ENCODE data around the gene ITSN2. TPM values are rescaled to one million over a fixed set of nuclear protein-coding genes. Genes with fewer than 3 reads are reported as not detected.
"Not testable (repeated sequence)": the region's sequence is repeated elsewhere in the genome, so short reads cannot be mapped to it uniquely, and the experiment has no call there.

ITSN2 gene
- polyA plus RNA-seq, 1 donor: 20.1 TPM

GRCh38 chr2:24363301-24363700 lies 3.0 kb upstream of the ITSN2 start:
- DNase-seq (ENCODE audit: low read depth): no peak

- DNase-seq (ENCODE audit: low read depth): no peak
Measured at GRCh38 chr2:24362253-24362652, 1.9 kb upstream of the ITSN2 start.

DNA sequence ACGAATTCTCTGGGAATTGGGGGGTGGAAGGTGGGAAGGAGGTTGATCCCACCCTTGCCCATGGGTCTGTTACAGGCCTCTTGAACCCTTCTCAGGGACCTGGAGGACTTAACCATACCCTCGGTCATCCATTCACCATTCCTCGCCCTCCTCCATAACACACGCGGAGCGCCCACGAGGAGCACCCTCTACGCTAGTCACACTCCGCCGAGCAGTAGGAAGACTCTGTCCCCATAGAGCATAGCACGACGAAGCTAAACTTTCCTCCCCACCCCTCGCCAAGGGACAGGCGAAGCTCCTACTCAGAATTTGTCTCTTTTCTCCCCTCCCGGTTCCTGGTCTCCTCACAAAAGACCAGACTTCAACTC lies 611 bp upstream of the ITSN2 start:
- no peak for DNase-seq (ENCODE audit: low read depth)

- DNase-seq (ENCODE audit: low read depth): no peak
Measured at GRCh38 chr2:24359129-24360049, 947 bp downstream of the ITSN2 start.

DNA sequence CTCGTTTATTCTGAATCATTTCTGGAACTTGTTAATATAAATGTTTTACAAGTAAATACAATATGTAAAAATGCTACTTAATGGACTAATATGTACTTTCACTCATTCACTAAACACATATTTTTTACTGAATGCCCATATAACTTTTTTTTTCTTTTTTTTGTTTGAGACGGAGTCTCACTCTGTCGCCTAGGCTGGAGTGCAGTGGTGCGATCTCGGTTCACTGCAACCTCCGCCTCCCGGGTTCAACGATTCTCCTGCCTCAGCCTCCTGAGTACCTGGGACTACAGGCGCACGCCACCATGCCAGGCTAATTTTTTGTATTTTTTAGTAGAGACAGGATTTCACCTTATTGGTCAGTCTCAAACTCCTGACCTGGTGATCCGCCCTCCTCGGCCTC lies 2.6 kb downstream of the ITSN2 start:
- not testable (repeated sequence) for DNase-seq (ENCODE audit: low read depth)

DNA sequence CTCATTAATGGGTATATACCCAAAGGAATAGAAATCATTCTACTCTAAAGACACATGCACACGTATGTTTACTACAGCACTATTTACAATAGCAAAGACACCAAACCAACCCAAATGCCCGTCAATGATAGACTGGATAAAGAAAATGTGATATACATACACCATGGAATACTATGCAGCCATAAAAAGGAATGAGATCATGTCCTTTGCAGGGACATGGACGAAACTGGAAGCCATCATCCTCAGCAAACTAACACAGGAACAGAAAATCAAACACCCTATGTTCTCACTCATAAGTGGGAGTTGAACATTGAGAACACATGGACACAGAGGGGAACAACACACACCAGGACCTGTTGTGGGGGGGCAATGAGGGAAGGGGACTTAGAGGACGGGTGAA lies 3.2 kb downstream of the ITSN2 start:
- not testable (repeated sequence) for DNase-seq (ENCODE audit: low read depth)

DNA sequence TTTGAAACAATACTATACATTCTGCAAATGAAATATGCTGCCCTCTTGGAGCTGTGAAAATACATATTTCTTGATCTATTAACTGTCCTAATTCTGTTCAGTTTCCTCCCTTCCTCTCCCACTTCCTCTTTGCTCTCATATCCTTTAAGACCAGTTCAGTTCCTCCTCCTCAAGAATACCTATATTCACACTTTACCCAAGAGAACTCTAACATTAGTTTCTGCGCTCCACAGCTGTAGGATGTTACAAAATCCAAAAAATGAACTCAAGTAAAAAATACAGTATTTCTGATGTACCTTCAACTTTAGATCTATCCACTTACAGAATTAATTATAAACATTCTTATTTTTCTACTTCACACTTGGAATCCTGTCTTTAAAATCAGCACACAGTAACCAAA lies 5.4 kb downstream of the ITSN2 start:
- DNase-seq (ENCODE audit: low read depth): no peak

GRCh38 chr2:24354395-24354794 lies 5.9 kb downstream of the ITSN2 start:
- DNase-seq (ENCODE audit: low read depth): no peak

- no peak for DNase-seq (ENCODE audit: low read depth)
Measured at GRCh38 chr2:24353973-24354372, 6.4 kb downstream of the ITSN2 start.

- DNase-seq (ENCODE audit: low read depth): no peak
Measured at GRCh38 chr2:24353364-24353763, 7.0 kb downstream of the ITSN2 start.

DNA sequence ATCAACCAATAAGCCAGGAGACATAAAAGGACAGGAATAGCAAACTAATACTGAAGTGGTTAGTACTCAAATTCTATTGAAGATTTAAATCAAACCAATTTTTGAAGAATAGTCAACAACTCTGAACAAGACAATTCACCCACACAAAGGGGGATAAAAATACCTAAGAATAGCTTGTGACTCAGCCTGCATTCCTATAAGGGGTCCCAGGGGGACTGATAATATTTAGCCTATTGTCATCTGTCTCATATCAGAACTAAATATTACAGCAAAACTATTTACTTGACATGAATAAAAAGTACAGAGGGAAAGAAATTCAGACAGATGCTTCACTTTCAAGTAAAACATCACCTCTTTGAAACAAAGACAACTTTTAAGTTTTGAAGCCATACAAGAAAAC lies 7.7 kb downstream of the ITSN2 start:
- no peak for DNase-seq (ENCODE audit: low read depth)

GRCh38 chr2:24351981-24352380 lies 8.4 kb downstream of the ITSN2 start:
- DNase-seq (ENCODE audit: low read depth): no peak

GRCh38 chr2:24351627-24351938 lies 8.8 kb downstream of the ITSN2 start:
- DNase-seq (ENCODE audit: low read depth): no peak

- no peak for DNase-seq (ENCODE audit: low read depth)
Measured at GRCh38 chr2:24350826-24351626, 9.3 kb downstream of the ITSN2 start.

DNA sequence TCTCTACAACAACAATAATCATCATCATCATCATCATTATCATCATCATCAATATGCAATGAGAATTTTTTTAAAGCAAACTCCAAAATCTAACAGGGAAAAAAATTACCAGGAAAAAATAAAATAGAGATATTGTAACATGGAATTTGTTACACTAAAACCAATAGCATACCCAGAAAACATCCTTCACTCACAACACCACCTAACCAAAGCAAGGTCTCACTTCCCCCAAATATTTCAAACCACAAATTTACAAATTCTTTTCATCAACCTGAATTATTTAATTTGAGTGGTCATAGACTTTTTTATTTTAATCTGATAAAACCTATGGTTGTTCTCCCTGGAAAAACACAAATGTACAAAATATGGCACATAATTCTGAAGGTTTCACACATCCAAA lies 11.2 kb downstream of the ITSN2 start:
- DNase-seq (ENCODE audit: low read depth): no peak

DNA sequence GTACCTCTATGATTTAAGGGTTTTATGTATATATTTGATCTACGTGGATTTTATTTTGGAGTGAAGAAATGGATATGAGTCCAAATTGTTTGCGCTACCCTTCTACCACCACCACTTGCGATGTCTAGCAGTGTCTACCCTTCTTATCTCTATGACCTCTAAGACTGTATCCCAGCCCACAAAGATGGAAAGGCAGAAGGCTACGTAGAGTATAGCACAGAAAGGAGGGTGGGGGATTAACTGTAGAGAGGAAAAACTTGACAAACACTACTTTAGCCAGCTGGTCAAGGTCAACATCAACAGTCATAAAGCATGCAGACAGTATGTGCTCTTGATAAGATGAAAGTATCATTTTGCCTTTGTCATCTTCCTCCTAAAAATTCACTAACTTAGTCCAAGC lies 14.4 kb downstream of the ITSN2 start:
- DNase-seq (ENCODE audit: low read depth): no peak

DNA sequence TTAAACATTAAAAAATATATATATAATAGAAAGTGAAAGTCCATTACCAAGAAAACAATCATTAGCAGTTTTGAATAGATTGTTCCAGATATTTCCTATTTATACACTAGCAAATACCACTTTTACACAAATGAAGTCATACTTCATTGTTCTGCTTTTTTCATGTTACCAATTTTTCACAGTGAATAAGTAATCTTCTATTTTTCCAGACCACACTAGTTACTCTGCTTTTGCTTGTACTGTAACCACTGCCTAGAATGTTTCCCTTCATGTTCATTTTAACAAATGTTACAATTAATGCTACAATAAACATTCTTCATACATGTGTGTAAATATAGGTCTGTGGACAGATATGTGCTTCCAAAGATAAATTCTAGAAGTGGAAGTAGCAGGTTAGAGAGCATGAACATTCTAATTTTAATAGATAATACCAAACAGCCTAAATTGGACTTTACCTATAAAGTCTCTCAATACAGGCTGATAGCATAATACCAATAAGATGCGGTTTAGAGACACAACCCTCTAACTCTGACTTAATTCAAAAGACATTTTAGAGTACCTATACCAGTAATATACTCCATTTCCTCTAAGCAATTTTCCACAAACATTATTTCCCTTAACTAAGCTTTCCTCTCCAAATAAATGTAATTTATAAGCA lies 17.0 kb downstream of the ITSN2 start:
- no peak for DNase-seq (ENCODE audit: low read depth)

GRCh38 chr2:24342110-24342910 lies 18.0 kb downstream of the ITSN2 start:
- DNase-seq (ENCODE audit: low read depth): no peak

DNA sequence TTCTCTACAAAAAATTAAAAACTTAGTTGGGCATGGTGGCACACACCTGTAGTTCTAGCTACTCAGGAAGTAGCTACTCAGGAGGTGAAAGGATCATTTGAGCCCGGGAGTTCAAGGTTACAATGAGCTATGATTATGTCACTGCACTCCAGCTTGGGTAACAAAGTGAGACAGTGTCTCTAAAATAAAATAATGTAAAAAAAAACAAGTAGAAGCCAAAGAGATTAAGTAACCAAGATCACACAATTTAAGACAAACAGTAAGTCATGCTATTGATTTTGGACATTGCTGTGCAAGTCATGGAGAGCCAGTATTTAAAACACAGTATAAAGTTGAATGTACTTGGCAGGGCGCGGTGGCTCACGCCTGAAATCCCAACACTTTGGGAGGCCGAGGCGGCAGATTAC lies 20.5 kb downstream of the ITSN2 start:
- DNase-seq (ENCODE audit: low read depth): no peak

DNA sequence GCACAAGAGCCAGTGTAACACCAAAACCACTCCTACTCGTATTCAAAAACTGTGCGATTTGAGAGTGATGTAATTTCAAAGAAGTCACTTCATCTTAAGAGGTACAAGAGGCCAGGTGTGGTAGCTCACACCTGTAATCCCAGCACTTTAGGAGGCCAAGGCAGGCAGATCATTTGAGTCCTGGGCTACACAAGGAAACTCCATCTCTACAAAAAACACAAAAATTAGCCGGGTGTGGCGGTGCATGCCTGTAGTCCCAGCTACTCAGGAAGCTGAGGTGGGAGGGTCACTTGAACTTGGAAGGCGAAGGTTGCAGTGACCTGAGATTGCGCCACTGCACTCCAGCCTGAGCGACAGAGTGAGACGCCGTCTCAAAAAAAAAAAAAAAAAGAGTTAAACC lies 21.2 kb downstream of the ITSN2 start:
- DNase-seq (ENCODE audit: low read depth): not testable (repeated sequence)

DNA sequence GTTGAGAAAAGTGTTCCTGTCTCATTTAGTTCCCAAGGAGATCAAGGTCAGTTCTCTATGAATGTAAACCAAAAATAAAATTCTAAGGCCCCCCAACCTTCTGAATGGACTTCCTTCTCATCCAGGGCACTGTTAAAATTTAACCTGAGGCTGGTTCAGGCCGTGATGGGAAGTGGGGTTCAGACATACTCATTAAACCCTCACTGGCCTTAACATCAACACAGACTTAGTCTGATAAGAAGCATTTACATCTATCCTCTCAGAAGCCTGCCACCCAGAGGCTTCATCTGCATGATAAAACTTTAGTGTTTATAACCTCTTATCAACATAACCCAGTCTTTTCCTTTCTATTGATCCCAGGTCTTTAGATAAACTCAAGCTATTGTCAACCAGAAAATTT lies 22.4 kb downstream of the ITSN2 start:
- no peak for DNase-seq (ENCODE audit: low read depth)

GRCh38 chr2:24336811-24337210 lies 23.5 kb downstream of the ITSN2 start:
- no peak for DNase-seq (ENCODE audit: low read depth)
